Endothelial cell of umbilical vein (primary cell): Measurements from ENCODE around the gene RAMP3. TPM values are rescaled to one million over a fixed set of nuclear protein-coding genes. Genes with fewer than 3 reads are reported as not detected.

Source experiments
- BruUV-seq: library from RNA; stranded (reverse); fragments of 400-500 nt; replicated peaks from 2 replicates; lab custom pipeline; 2021; lab: Mats Ljungman, UMichigan
- CTCF ChIA-PET: fragments of 300-600, 350-600 bp; sonication (Branson Sonifier 250); formaldehyde crosslinking; loops from one replicate; lab custom pipeline; 2021; ENCODE audit warnings: antibody characterized with exemption, inconsistent platforms; lab: Charles Lee
- POLR2A ChIA-PET: fragments of 300-600, 350-600 bp; sonication (Branson Sonifier 250); formaldehyde crosslinking; loops from one replicate; lab custom pipeline; 2021; ENCODE audit warnings: antibody characterized with exemption, inconsistent platforms; lab: Charles Lee
- DNase-seq: peaks from one replicate; pipeline ENCODE4 v3.0.0-alpha.2; 2011; ENCODE audit warnings: low read depth, low spot score
- FAIRE-seq: peaks from 2 replicates; lab custom pipeline; 2011; peaks lifted over from hg19 to GRCh38; lab: Jason Lieb, UNC
- H2AFZ ChIP-seq: 2 replicates; pipeline ENCODE4 v1.6.0; 2012; ENCODE audit warnings: low read depth, low read length, control low read depth, inconsistent platforms
- H3K27ac ChIP-seq: 2 replicates; pipeline ENCODE4 v1.5.1; 2011; ENCODE audit warnings: low read depth, mild to moderate bottlenecking, control low read depth, low read length, moderate library complexity; ENCODE audit not compliant: insufficient read depth
- H3K27me3 ChIP-seq, 2 experiments: 2 replicates each; pipeline versions ENCODE4 v1.6.0 to v1.6.1; 2011; ENCODE audit warnings: low read length in 2 of 2, mixed read lengths in 1 of 2; ENCODE audit not compliant: control insufficient read depth in 2 of 2, insufficient read depth in 2 of 2
- H3K36me3 ChIP-seq, 2 experiments: 2 replicates in 1 of 2; 3 replicates in 1 of 2; pipeline ENCODE4 v1.5.1; 2011; ENCODE audit warnings: low read length in 2 of 2, mild to moderate bottlenecking in 1 of 2, moderate library complexity in 1 of 2; ENCODE audit not compliant: control insufficient read depth in 2 of 2, insufficient read depth in 2 of 2; ENCODE audit errors: extremely low read depth in 1 of 2
- H3K4me1 ChIP-seq: 3 replicates; pipeline ENCODE4 v1.5.1; 2011; ENCODE audit warnings: mild to moderate bottlenecking, low read length; ENCODE audit not compliant: control insufficient read depth, insufficient read depth; ENCODE audit errors: extremely low read depth
- H3K4me2 ChIP-seq: 2 replicates; pipeline ENCODE4 v1.6.1; 2011; ENCODE audit warnings: low read length, control low read depth, mixed read lengths; ENCODE audit not compliant: insufficient read depth
- H3K4me3 ChIP-seq, 3 experiments: fragments of 200-600 bp in 1 of 3; sonication (generic), shearing (Covaris generic) in 1 of 3; replicated peaks in 1 of 3; 2 replicates each; pipeline ENCODE4 v1.5.1; 2011 to 2016; ENCODE audit warnings: control low read depth in 3 of 3, low read length in 3 of 3, mild to moderate bottlenecking in 2 of 3, inconsistent platforms in 1 of 3, low read depth in 1 of 3, moderate library complexity in 1 of 3; ENCODE audit not compliant: insufficient read depth in 1 of 3
- H3K79me2 ChIP-seq: 2 replicates; pipeline ENCODE4 v1.6.0; 2012; ENCODE audit warnings: low read length, inconsistent platforms; ENCODE audit not compliant: control insufficient read depth, insufficient read depth
- H3K9ac ChIP-seq: replicated peaks from 2 replicates; pipeline ENCODE3; 2011; ENCODE audit warnings: low read length, control low read depth; ENCODE audit not compliant: insufficient read depth; ENCODE audit errors: extremely low read depth
- H3K9me1 ChIP-seq: replicated peaks from 3 replicates; pipeline ENCODE4 v1.6.0; 2011; ENCODE audit warnings: mild to moderate bottlenecking, low read length; ENCODE audit not compliant: control insufficient read depth, insufficient read depth; ENCODE audit errors: extremely low read depth
- H3K9me3 ChIP-seq: replicated peaks from 2 replicates; pipeline ENCODE4 v1.5.1; 2012; ENCODE audit warnings: low read length, inconsistent platforms; ENCODE audit not compliant: control insufficient read depth, insufficient read depth
- H4K20me1 ChIP-seq: replicated peaks from 2 replicates; pipeline ENCODE3; 2011; ENCODE audit warnings: mild to moderate bottlenecking, low read length; ENCODE audit not compliant: control insufficient read depth, insufficient read depth; ENCODE audit errors: extremely low read depth
- CTCF ChIP-seq, 2 donors: IDR thresholded peaks; 1 replicate in 1 of 2; 2 replicates in 1 of 2; pipeline ENCODE4 v1.5.1; 2011; ENCODE audit warnings: low read length in 2 of 2, mild to moderate bottlenecking in 2 of 2, moderate library complexity in 2 of 2, control low read depth in 1 of 2, inconsistent platforms in 1 of 2, low read depth in 1 of 2; ENCODE audit not compliant: insufficient read depth in 1 of 2; ENCODE audit errors: extremely low read depth in 1 of 2
- EZH2 ChIP-seq: IDR thresholded peaks from 2 replicates; pipeline ENCODE4 v1.6.1; 2012; ENCODE audit warnings: borderline replicate concordance, low read depth, mild to moderate bottlenecking, moderate library complexity, low read length, inconsistent platforms; ENCODE audit not compliant: severe bottlenecking
- FOS ChIP-seq: IDR thresholded peaks from 2 replicates; pipeline ENCODE4 v1.6.1; 2011; ENCODE audit warnings: mild to moderate bottlenecking, low read length, moderate library complexity, borderline replicate concordance; ENCODE audit not compliant: insufficient read depth
- GATA2 ChIP-seq: IDR thresholded peaks from 2 replicates; pipeline ENCODE4 v1.7.0; 2011; ENCODE audit warnings: low read depth, mild to moderate bottlenecking, moderate library complexity, mixed read lengths, low read length; ENCODE audit not compliant: insufficient read length, insufficient read depth
- JUN ChIP-seq: IDR thresholded peaks from 2 replicates; pipeline ENCODE4 v1.6.1; 2011; ENCODE audit warnings: borderline replicate concordance, low read depth; ENCODE audit not compliant: insufficient read length, insufficient read depth
- MAX ChIP-seq: IDR thresholded peaks from 2 replicates; pipeline ENCODE4 v1.6.1; 2011; ENCODE audit not compliant: insufficient read depth, insufficient read length
- MYC ChIP-seq: IDR thresholded peaks from one replicate; pipeline ENCODE4 v1.6.1; 2011; ENCODE audit warnings: mild to moderate bottlenecking, low read depth, low read length
- POLR2A ChIP-seq: IDR thresholded peaks from 2 replicates; pipeline ENCODE4 v1.6.1; 2012; ENCODE audit warnings: low read depth, mild to moderate bottlenecking, control low read depth, low read length
- POLR2AphosphoS5 ChIP-seq: IDR thresholded peaks from 2 replicates; pipeline ENCODE4 v1.6.1; 2012; ENCODE audit warnings: low read depth, mild to moderate bottlenecking, control low read depth, low read length, moderate library complexity; ENCODE audit not compliant: insufficient read depth
- dilution Hi-C: fragments of 300-500 bp; cut with MboI; formaldehyde crosslinking; loops from one replicate; pipeline ENCODE4 v1.15.0; 2019; ENCODE audit warnings: low sequenced_read_pairs; ENCODE audit not compliant: extremely low pct_ligation_motif_present
- intact Hi-C: fragments of 100-400 bp; cut with micrococcal nuclease; formaldehyde crosslinking; loops from one replicate; pipeline ENCODE4 v1.10.0; 2022
- polyA plus RNA-seq, 4 experiments: library from polyadenylated mRNA; depleted of rRNA in 3 of 4; stranded (reverse) in 3 of 4; unstranded in 1 of 4; fragments of >200 nt; gene quantifications; 2 replicates each; pipeline versions ENCODE4 v1.2.1 to v1.2.3, GENCODE V29; 2011 to 2012; ENCODE audit warnings: missing spikeins in 1 of 4
- total RNA-seq: library from RNA; stranded (reverse); gene quantifications from 2 replicates; pipeline ENCODE4 v1.2.3, GENCODE V29; 2021

Gene RAMP3
- total and polyA plus RNA-seq, 2 donors (not counting 3 experiments of a cell fraction or from before 2014, with no cell fraction given) = not detected

GRCh38 chr7:45191396-45191795, 33.8 kb downstream of the RAMP3 start:
- CTCF ChIA-PET = no interaction called here
- Histone ChIP-seq H3K27me3 (peaks cover 3% of the 10 kb centered on the region in 2 experiments), H3K9me3 (no peaks in the 10 kb centered on the region), H3K79me2 (no peaks in the 10 kb centered on the region), H3K4me3 (no peak overlapping the region), H4K20me1 (no peaks in the 10 kb centered on the region), H3K9me1 (no peaks in the 10 kb centered on the region), H3K27ac (no peak overlapping the region), H3K36me3 (no peaks in the 10 kb centered on the region), H2AFZ (no peak overlapping the region), H3K4me1 (no peaks in the 10 kb centered on the region), H3K9ac (no peak overlapping the region), H3K4me2 (no peak overlapping the region)
- POLR2A ChIA-PET = no interaction called here
- BruUV-seq = no TSS peak
- DNase-seq = no peak
- no peak for FAIRE-seq
- intact Hi-C loops = no loop called here
- dilution Hi-C loops = no loop called here
- TF ChIP-seq JUN (no peak), CTCF (IDR thresholded peaks at IDR 0.05; ENCODE audit: extremely low read depth in 1 of 2, insufficient read depth in 1 of 2, low read depth in 1 of 2, low read length in 2 of 2) (no peak), GATA2 (no peak), EZH2 (no peak), FOS (no peak), MAX (no peak), MYC (no peak), POLR2A (no peak), POLR2AphosphoS5 (no peak)
